Measurements from ENCODE around the gene TBC1D25.

- TF ChIP-seq RAD21 (IDR thresholded peaks at IDR 0.05) (no peak), CTCF (IDR thresholded peaks at IDR 0.05; ENCODE audit: low read depth, low read length, missing input control) (no peak), HNF4G (IDR thresholded peaks at IDR 0.05) (no peak), ATF3 (IDR thresholded peaks at IDR 0.05) (no peak), EGR1 (IDR thresholded peaks at IDR 0.05; ENCODE audit: low read depth in 2 of 2) (no peak), GABPA (IDR thresholded peaks at IDR 0.05 in 1 of 2, conservative IDR thresholded peaks at IDR 0.05 in 1 of 2) (no peak)
These were observed 21.2 kb downstream of the TBC1D25 start for GRCh38 chrX:48560681-48561080.

Measured in liver (tissue), 3 donors.